ENCODE measurements around the gene RNF168.

GRCh38 chr3:196463804-196464203 lies 39.8 kb downstream of the RNF168 start:
- TF ChIP-seq CTCF (IDR thresholded peaks at IDR 0.05), result no peak
- TF ChIP-seq EP300 (IDR thresholded peaks at IDR 0.05), result no peak

All from ovary (tissue), 3 donors.